ENCODE data around the gene AR. TPM values are rescaled to one million over a fixed set of nuclear protein-coding genes. Genes with fewer than 3 reads are reported as not detected.

The AR gene
- total RNA-seq, 1 donor from 2014 or later, result 6.3 TPM

DNA sequence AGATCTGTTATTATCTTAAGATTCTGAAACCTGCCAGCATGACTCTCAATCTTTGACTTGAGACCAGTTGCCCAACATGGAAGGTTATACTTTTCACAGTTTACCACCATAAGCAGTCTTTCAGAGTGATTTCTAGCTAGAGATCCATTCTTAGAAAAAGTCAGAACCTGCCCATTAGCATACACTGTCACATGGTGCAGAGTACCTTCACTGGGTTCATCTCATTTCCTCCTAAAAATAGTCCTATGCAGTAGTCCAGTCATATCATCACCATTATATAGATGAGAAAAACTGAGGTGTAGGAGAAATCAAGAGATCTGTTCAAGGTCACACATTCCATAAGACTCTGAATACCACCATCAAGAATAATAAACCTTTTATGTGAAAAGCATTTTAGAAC lies 153.6 kb downstream of the AR start:
- Mint-ChIP-seq H3K27me3 (ENCODE audit: low read depth) (no peaks in the 10 kb centered on the region), H3K4me1 (no peaks in the 10 kb centered on the region), H3K27ac (ENCODE audit: unreplicated experiment) (no peak overlapping the region), H3K36me3 (ENCODE audit: low read depth) (peaks cover 4% of the 10 kb centered on the region), H3K4me3 (no peak overlapping the region), H3K9me3 (peaks cover 11% of the 10 kb centered on the region)
- no peak for DNase-seq (ENCODE audit: low read depth, low spot score)
- TF ChIP-seq, protein P1, sequence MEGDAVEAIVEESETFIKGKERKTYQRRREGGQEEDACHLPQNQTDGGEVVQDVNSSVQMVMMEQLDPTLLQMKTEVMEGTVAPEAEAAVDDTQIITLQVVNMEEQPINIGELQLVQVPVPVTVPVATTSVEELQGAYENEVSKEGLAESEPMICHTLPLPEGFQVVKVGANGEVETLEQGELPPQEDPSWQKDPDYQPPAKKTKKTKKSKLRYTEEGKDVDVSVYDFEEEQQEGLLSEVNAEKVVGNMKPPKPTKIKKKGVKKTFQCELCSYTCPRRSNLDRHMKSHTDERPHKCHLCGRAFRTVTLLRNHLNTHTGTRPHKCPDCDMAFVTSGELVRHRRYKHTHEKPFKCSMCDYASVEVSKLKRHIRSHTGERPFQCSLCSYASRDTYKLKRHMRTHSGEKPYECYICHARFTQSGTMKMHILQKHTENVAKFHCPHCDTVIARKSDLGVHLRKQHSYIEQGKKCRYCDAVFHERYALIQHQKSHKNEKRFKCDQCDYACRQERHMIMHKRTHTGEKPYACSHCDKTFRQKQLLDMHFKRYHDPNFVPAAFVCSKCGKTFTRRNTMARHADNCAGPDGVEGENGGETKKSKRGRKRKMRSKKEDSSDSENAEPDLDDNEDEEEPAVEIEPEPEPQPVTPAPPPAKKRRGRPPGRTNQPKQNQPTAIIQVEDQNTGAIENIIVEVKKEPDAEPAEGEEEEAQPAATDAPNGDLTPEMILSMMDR (conservative IDR thresholded peaks at IDR 0.05), result no peak

DNA sequence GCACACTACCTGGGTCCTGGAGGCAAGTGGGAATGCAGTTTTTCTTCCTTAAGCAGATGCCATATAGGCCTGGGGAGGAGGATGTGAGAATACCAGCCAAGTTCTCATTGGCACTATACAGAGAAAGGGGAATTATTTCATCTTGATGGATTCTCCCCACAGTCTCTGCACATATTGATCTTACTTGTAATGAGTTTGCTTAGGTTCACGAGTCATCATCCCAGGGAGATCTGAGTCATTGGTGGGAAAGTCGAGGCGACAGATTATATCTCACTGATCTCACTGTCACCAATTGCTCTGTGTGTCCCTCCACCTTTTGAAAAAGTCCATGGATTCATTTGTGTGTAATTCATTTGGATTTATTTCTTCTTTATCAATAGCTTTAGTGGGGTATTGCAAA lies 156.8 kb downstream of the AR start:
- H3K27me3 Mint-ChIP-seq (ENCODE audit: low read depth), result no peaks in the 10 kb centered on the region
- no peak overlapping the region for H3K4me3 Mint-ChIP-seq
- DNase-seq (ENCODE audit: low read depth, low spot score), result no peak
- H3K36me3 Mint-ChIP-seq (ENCODE audit: low read depth), result peaks cover 4% of the 10 kb centered on the region
- peaks cover 5% of the 10 kb centered on the region for H3K9me3 Mint-ChIP-seq
- no peaks in the 10 kb centered on the region for H3K4me1 Mint-ChIP-seq
- TF ChIP-seq, protein P1 (conservative IDR thresholded peaks at IDR 0.05), result no peak
- H3K27ac Mint-ChIP-seq (ENCODE audit: unreplicated experiment), result no peak overlapping the region

DNA sequence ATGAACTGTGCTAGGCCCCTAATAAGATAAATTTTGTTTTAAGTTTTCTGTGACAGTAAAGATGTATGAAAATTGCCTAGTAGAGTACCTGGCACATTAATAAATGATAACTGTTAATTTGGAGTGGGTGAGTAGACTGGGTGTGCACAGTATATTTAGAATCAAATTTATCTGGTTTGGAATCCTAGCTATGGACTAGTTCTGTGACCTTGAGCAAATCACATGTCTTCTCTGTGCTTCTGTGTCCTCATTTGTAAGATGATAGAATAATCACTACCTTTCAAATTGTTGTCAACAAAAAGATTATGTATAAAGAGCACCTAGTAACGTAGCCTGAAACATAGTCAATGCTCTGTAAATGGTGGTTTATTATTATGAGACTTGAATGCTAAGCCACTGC lies 170.2 kb downstream of the AR start:
- TF ChIP-seq, protein P1 (conservative IDR thresholded peaks at IDR 0.05), result no peak
- peaks cover 27% of the 10 kb centered on the region for H3K36me3 Mint-ChIP-seq (ENCODE audit: low read depth)
- H3K4me3 Mint-ChIP-seq, result no peak overlapping the region
- no peaks in the 10 kb centered on the region for H3K4me1 Mint-ChIP-seq
- H3K9me3 Mint-ChIP-seq, result peaks cover 10% of the 10 kb centered on the region
- no peak overlapping the region for H3K27ac Mint-ChIP-seq (ENCODE audit: unreplicated experiment)
- H3K27me3 Mint-ChIP-seq (ENCODE audit: low read depth), result no peaks in the 10 kb centered on the region
- DNase-seq (ENCODE audit: low read depth, low spot score), result no peak

DNA sequence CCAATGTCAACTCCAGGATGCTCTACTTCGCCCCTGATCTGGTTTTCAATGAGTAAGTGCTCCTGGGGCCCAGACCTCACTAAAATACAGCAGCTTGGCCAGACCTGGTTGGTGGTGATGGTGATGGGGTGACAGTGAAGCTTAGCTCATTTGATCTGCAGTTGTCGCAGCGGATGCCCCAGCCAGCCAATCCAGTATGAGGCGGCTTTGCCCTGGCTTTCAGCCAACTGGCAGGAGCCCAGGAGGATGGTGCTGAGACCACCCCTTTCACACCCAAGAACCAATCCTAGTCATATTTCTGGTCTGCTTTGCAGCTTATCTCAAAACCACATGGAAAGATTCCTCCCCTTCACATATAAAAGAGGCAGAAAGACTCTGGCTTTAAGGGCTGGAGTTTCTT lies 173.8 kb downstream of the AR start:
- Mint-ChIP-seq H3K4me3 (no peak overlapping the region), H3K9me3 (peaks cover 12% of the 10 kb centered on the region), H3K27me3 (ENCODE audit: low read depth) (no peaks in the 10 kb centered on the region), H3K4me1 (no peaks in the 10 kb centered on the region), H3K36me3 (ENCODE audit: low read depth) (peaks cover 28% of the 10 kb centered on the region), H3K27ac (ENCODE audit: unreplicated experiment) (no peak overlapping the region)
- no peak for DNase-seq (ENCODE audit: low read depth, low spot score)
- TF ChIP-seq, protein P1 (conservative IDR thresholded peaks at IDR 0.05), result no peak

DNA sequence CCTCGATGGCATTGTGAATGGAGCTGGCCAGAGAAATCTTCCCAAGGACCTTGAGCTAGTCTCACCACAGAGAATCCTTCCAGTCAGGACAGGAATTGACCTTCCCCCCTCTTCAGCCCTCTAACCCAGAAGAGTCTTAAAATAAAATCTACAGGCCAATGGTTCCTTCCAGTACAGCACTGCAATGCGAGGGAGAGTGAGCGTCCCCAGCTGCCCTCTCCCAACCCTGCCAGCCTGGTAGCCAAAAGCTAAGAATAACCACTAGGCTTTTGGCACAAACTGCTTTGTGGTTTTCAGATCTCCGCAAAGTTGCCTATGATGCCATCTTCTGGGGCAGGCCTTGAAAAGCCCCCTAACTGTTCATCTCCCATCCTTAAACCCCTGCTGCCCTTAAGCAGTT lies 175.1 kb downstream of the AR start:
- TF ChIP-seq, protein P1 (conservative IDR thresholded peaks at IDR 0.05), result no peak
- Mint-ChIP-seq H3K9me3 (peaks cover 12% of the 10 kb centered on the region), H3K4me1 (no peaks in the 10 kb centered on the region)

DNA sequence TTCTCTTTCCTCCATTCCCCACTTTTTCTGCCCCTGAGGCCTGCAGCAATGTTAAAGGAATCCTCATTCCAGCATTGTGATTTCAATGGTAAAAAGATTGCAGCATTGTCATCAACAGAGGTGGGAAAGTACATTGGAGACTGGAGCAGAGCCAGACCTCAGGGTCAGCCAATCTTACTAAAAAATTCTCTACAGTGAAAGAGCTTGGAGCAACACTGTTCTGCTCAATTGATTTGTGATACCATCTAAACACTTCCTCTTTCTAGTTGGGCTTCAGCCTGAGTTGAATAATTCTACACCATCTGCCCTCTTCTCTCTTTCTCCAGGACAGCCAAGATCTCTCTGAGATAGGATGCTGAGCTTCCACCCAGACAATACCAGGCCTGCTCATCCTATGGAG lies 176.5 kb downstream of the AR start:
- H3K27ac Mint-ChIP-seq (ENCODE audit: unreplicated experiment), result no peak overlapping the region
- TF ChIP-seq, protein P1 (conservative IDR thresholded peaks at IDR 0.05), result no peak
- H3K4me1 Mint-ChIP-seq, result no peaks in the 10 kb centered on the region
- no peak overlapping the region for H3K4me3 Mint-ChIP-seq
- H3K9me3 Mint-ChIP-seq, result peaks cover 12% of the 10 kb centered on the region
- no peaks in the 10 kb centered on the region for H3K27me3 Mint-ChIP-seq (ENCODE audit: low read depth)
- H3K36me3 Mint-ChIP-seq (ENCODE audit: low read depth), result peaks cover 31% of the 10 kb centered on the region
- no peak for DNase-seq (ENCODE audit: low read depth, low spot score)

More for the DNA sequence above, 175.1 kb downstream of the AR start:
- Mint-ChIP-seq H3K4me3 (no peak overlapping the region), H3K27me3 (ENCODE audit: low read depth) (no peaks in the 10 kb centered on the region), H3K36me3 (ENCODE audit: low read depth) (peaks cover 33% of the 10 kb centered on the region), H3K27ac (ENCODE audit: unreplicated experiment) (no peak overlapping the region)
- DNase-seq (ENCODE audit: low read depth, low spot score), result no peak

Measured in neural crest cell (in vitro differentiated cells).